ENCODE measurements around the gene RPL12. TPM values are rescaled to one million over a fixed set of nuclear protein-coding genes. Genes with fewer than 3 reads are reported as not detected.

The RPL12 gene
- total RNA-seq, 3 donors from 2014 or later (not counting 1 experiment from before 2014, with no cell fraction given): 561 to 770 (median 724) TPM

GRCh38 chr9:127455324-127455992, 4.3 kb upstream of the RPL12 start:
- peaks cover 15% of the 10 kb centered on the region for H3K4me1 ChIP-seq (ENCODE audit: control insufficient read depth, insufficient read depth, low read length)
- H3K9me3 ChIP-seq (ENCODE audit: control insufficient read depth, insufficient read depth, low read length): no peaks in the 10 kb centered on the region
- no peaks in the 10 kb centered on the region for H3K27me3 ChIP-seq (ENCODE audit: control insufficient read depth, insufficient read depth, low read length)
- no peak for ATAC-seq
- no peaks in the 10 kb centered on the region for H3K36me3 Mint-ChIP-seq
- no peak overlapping the region for H3K27ac Mint-ChIP-seq
- 48% methylated on average over 6 of the region's 6 CpGs for WGBS (ENCODE audit: insufficient coverage)
- intact Hi-C loops (cut with micrococcal nuclease): no loop called here
- H3K4me1 Mint-ChIP-seq: peaks cover 17 to 27% of the 10 kb centered on the region in 2 donors
- H3K4me3 Mint-ChIP-seq: no peak overlapping the region
- TF ChIP-seq CTCF (IDR thresholded peaks at IDR 0.05): no peak
- H3K27ac ChIP-seq (ENCODE audit: low read length): no peak overlapping the region
- peaks cover 9% of the 10 kb centered on the region for H3K36me3 ChIP-seq (ENCODE audit: control insufficient read depth, insufficient read depth, low read length)
- DNase-seq: peak in 1 of 2 donors; percentile 50
- no peak overlapping the region for H3K4me3 ChIP-seq (ENCODE audit: low read length)
- no peaks in the 10 kb centered on the region for H3K27me3 Mint-ChIP-seq (ENCODE audit: low read depth in 2 of 2)
- no peaks in the 10 kb centered on the region for H3K9me3 Mint-ChIP-seq

GRCh38 chr9:127452691-127453090, 1.5 kb upstream of the RPL12 start:
- Histone ChIP-seq H3K4me1 (ENCODE audit: control insufficient read depth, insufficient read depth, low read length) (peaks cover 32% of the 10 kb centered on the region), H3K9me3 (ENCODE audit: control insufficient read depth, insufficient read depth, low read length) (no peaks in the 10 kb centered on the region), H3K36me3 (ENCODE audit: control insufficient read depth, insufficient read depth, low read length) (peaks cover 26% of the 10 kb centered on the region), H3K27ac (ENCODE audit: low read length) (no peak overlapping the region), H3K4me3 (ENCODE audit: low read length) (no peak overlapping the region), H3K27me3 (ENCODE audit: control insufficient read depth, insufficient read depth, low read length) (no peaks in the 10 kb centered on the region)
- Mint-ChIP-seq H3K27ac (peak overlapping the region in 1 of 2 donors; percentile 93), H3K4me3 (peak overlapping the region; percentile 96), H3K9me3 (no peaks in the 10 kb centered on the region), H3K36me3 (no peaks in the 10 kb centered on the region), H3K4me1 (peaks cover 43 to 52% of the 10 kb centered on the region in 2 donors), H3K27me3 (ENCODE audit: low read depth in 2 of 2) (no peaks in the 10 kb centered on the region)
- DNase-seq (no peak), ATAC-seq (no peak)
- TF ChIP-seq CTCF (IDR thresholded peaks at IDR 0.05): no peak
- WGBS (ENCODE audit: insufficient coverage): 97% methylated on average over 3 of the region's 4 CpGs
- intact Hi-C loops (cut with micrococcal nuclease): no loop called here

- H3K36me3 Mint-ChIP-seq: no peaks in the 10 kb centered on the region
- no peak for ATAC-seq
- TF ChIP-seq CTCF (IDR thresholded peaks at IDR 0.05): no peak
Observed at GRCh38 chr9:127451858-127452656, 851 bp upstream of the RPL12 start.

More at GRCh38 chr9:127451858-127452656, 851 bp upstream of the RPL12 start:
- peak overlapping the region; percentile 93 for H3K27ac Mint-ChIP-seq
- H3K9me3 Mint-ChIP-seq: no peaks in the 10 kb centered on the region
- WGBS (ENCODE audit: insufficient coverage): 9% methylated on average over 29 of the region's 29 CpGs
- Histone ChIP-seq H3K36me3 (ENCODE audit: control insufficient read depth, insufficient read depth, low read length) (peaks cover 31% of the 10 kb centered on the region), H3K4me3 (ENCODE audit: low read length) (peak overlapping the region; percentile 88), H3K4me1 (ENCODE audit: control insufficient read depth, insufficient read depth, low read length) (peaks cover 32% of the 10 kb centered on the region), H3K27ac (ENCODE audit: low read length) (peak overlapping the region; percentile 84), H3K9me3 (ENCODE audit: control insufficient read depth, insufficient read depth, low read length) (no peaks in the 10 kb centered on the region), H3K27me3 (ENCODE audit: control insufficient read depth, insufficient read depth, low read length) (no peaks in the 10 kb centered on the region)
- intact Hi-C loops (cut with micrococcal nuclease): loop anchor here (1.0 to 2.0 kb wide), 2 partner anchors 28 to 55 kb away; partner anchors contain the start of genes SLC2A8 and ZNF79
- DNase-seq: peak; percentile 23 to 64
- no peaks in the 10 kb centered on the region for H3K27me3 Mint-ChIP-seq (ENCODE audit: low read depth in 2 of 2)
- H3K4me1 Mint-ChIP-seq: peaks cover 46 to 55% of the 10 kb centered on the region in 2 donors
- H3K4me3 Mint-ChIP-seq: peak overlapping the region; percentile 96

All from natural killer cell (primary cell).